ENCODE data around the gene C6orf89.

The C6orf89 gene

GRCh38 chr6:36874443-36875249 lies 11.1 kb upstream of the C6orf89 start, which contains the start of gene PPIL1:
Gene PPIL1, minus strand, starts transcription at chr6:36874803. Its CDS starts 31 bp downstream, at chr6:36874772.
- TF ChIP-seq CTCF (conservative IDR thresholded peaks at IDR 0.05; ENCODE audit: low read depth, low read length), result no peak
- H3K4me3 ChIP-seq (ENCODE audit: low read length), result peak within 1 kb of the TSS; percentile 98
- DNase-seq (ENCODE audit: low read depth), result peak; percentile 71

GRCh38 chr6:36875250-36875633 lies 10.5 kb upstream of the C6orf89 start:
- DNase-seq (ENCODE audit: low read depth), result no peak
- no peak for TF ChIP-seq CTCF (conservative IDR thresholded peaks at IDR 0.05; ENCODE audit: low read depth, low read length)
- H3K4me3 ChIP-seq (ENCODE audit: low read length), result peak overlapping the region; percentile 98

DNA sequence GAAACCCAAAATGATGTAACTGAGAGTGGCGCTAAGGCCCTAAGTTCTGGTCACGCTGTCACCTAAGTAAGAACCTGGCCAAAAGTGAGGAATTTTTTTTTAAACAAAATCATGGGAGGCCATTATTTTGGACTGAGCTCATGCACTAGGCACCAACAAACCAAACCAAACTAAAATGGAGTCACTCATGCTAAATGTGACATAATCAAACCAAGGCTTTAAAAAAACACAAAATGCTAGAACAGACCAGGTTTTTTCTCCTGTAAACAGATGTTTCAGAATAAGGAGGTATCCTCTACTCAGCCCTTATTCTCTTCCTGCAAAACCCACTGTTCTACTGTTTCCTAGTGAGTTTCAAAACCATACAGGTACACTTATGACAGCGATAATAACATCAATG lies 1.1 kb upstream of the C6orf89 start:
- H3K4me3 ChIP-seq (ENCODE audit: low read length), result no peak overlapping the region
- DNase-seq (ENCODE audit: low read depth), result no peak
- TF ChIP-seq CTCF (conservative IDR thresholded peaks at IDR 0.05; ENCODE audit: low read depth, low read length), result no peak

- DNase-seq (ENCODE audit: low read depth), result no peak
- peak overlapping the region; percentile 95 for H3K4me3 ChIP-seq (ENCODE audit: low read length)
These were observed 1.3 kb downstream of the C6orf89 start for GRCh38 chr6:36886950-36887618.

DNA sequence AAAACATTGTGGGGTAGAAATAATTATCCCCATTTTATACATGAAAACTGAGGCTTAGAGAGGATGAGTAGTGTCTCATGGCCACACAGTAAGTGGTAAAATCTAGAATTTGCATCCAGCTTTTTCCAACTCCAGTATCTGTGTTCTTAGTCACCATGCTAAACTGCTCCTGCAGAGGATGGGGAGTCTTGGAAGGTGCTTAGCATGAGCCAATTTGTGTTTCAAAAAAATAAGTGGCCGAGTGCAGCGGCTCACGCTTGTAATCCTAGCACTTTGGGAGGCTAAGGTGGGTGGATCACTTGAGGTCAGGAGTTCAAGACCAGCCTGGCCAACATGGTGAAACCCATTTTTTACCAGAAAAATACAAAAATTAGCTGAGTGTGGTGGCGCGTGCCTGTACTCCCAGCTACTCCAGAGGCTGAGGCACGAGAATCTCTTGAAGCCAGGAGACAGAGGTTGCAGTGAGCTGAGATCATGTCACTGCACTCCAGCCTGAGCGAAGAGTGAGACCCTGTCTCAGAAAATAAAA lies 2.4 kb downstream of the C6orf89 start:
- no peak for DNase-seq (ENCODE audit: low read depth)
- H3K4me3 ChIP-seq (ENCODE audit: low read length), result no peak overlapping the region
- TF ChIP-seq CTCF (conservative IDR thresholded peaks at IDR 0.05; ENCODE audit: low read depth, low read length), result no peak

More at GRCh38 chr6:36886950-36887618, 1.3 kb downstream of the C6orf89 start:
- no peak for TF ChIP-seq CTCF (conservative IDR thresholded peaks at IDR 0.05; ENCODE audit: low read depth, low read length)

DNA sequence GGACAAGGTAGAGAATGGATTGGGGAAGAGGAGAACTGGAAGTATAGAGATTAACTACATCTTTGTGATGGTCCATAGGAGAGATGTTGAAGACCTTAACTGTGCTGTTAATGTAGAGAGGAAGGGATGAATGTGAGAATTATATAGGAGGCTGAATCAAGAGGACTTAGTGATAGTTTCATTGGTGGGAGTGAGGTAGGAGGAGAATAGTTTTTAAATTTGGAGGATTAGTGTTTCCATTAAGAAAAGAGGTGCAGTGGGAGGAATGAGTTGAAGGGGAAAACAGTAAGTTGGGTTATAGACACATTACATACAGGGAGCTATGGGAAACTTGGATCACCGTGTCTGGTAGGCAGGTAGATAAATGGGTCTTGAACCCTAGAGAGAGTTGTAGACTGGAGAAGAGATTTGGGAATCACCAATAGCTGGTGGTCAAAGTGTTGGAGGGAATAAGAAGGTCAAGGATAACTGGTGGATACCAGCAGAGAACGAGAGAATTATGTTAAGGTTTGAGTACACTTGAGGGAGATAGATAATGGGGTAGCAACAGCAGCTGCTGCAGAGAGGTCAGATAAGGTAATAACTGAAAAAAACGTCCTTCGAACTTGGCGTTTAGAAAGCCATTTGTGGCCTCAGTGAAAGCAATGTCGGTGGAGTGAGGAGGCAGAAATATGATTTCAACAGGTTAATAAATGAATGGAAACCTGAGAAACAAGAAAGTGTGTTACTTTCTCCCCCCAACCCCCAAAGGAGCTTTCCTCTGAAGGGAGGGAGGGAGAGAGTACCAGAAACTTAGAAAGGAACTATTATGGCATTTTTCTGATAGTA lies 3.1 kb downstream of the C6orf89 start:
- DNase-seq (ENCODE audit: low read depth), result no peak
- no peak overlapping the region for H3K4me3 ChIP-seq (ENCODE audit: low read length)
- no peak for TF ChIP-seq CTCF (conservative IDR thresholded peaks at IDR 0.05; ENCODE audit: low read depth, low read length)

Data from retinal pigment epithelial cell (primary cell).